K562 (cell line): ENCODE measurements around the gene NBEAL2. TPM values are rescaled to one million over a fixed set of nuclear protein-coding genes. Genes with fewer than 3 reads are reported as not detected.

ENCODE experiments used
- ARID3B ChIP-seq: fragments of 250-450 bp; sonication (Bioruptor Pico); IDR thresholded peaks from 2 replicates; pipeline ENCODE4 v1.4.0; 2020; ENCODE audit warnings: borderline replicate concordance
- CLOCK ChIP-seq: fragments of 250-450 bp; sonication (Bioruptor Pico); IDR thresholded peaks from 2 replicates; pipeline ENCODE4 v1.4.0; 2020; ENCODE audit warnings: mild to moderate bottlenecking, moderate library complexity, borderline replicate concordance
- E4F1 ChIP-seq: fragments of 250-450 bp; sonication (Bioruptor Pico); IDR thresholded peaks from 2 replicates; pipeline ENCODE4 v1.5.0; 2021; ENCODE audit warnings: mild to moderate bottlenecking, borderline replicate concordance
- FOXA3 ChIP-seq, 2 experiments: fragments of 450-650 bp in 1 of 2; sonication (generic) in 1 of 2; formaldehyde crosslinking; IDR thresholded peaks in 1 of 2; conservative IDR thresholded peaks in 1 of 2; 2 replicates each; pipeline versions ENCODE4 v1.4.0 to v1.8.0; 2020 to 2022; ENCODE audit warnings: mild to moderate bottlenecking in 2 of 2, missing genetic modification reagents in 1 of 2
- MAX ChIP-seq: sonication (generic); formaldehyde crosslinking; IDR thresholded peaks from 2 replicates; pipeline ENCODE4 v1.9.0; 2022; ENCODE audit warnings: mild to moderate bottlenecking, missing genetic modification reagents
- MCM5 ChIP-seq: fragments of 450-650 bp; IDR thresholded peaks from 2 replicates; pipeline ENCODE4 v1.6.1; 2016; ENCODE audit warnings: low read depth
- MED1 ChIP-seq: sonication (generic); formaldehyde crosslinking; IDR thresholded peaks from 2 replicates; pipeline ENCODE4 v1.8.1; 2023; ENCODE audit warnings: missing genetic modification reagents, borderline replicate concordance
- MYNN ChIP-seq, 2 experiments: sonication (generic); formaldehyde crosslinking in 1 of 2; IDR thresholded peaks; 2 replicates each; pipeline versions ENCODE4 v1.5.0 to v1.6.1; 2016 to 2020; ENCODE audit warnings: antibody characterized with exemption in 1 of 2, missing genetic modification reagents in 1 of 2
- NCOA4 ChIP-seq: fragments of 450-650 bp; IDR thresholded peaks from 2 replicates; pipeline ENCODE4 v1.6.1; 2018; ENCODE audit warnings: mild to moderate bottlenecking; ENCODE audit not compliant: partially characterized antibody
- NFIX ChIP-seq: fragments of 250-450 bp; sonication (Bioruptor Pico); IDR thresholded peaks from 2 replicates; pipeline ENCODE4 v1.4.0; 2020; ENCODE audit warnings: low read depth, mild to moderate bottlenecking, moderate library complexity
- RAD21 ChIP-seq, 2 experiments: fragments of 250-450 bp in 1 of 2; fragments of 450-650 bp in 1 of 2; sonication (Bioruptor Pico) in 1 of 2; formaldehyde crosslinking in 1 of 2; IDR thresholded peaks in 1 of 2; conservative IDR thresholded peaks in 1 of 2; 2 replicates each; pipeline versions ENCODE4 v1.4.0 to v1.8.0; 2020 to 2022; ENCODE audit warnings: mild to moderate bottlenecking in 2 of 2, moderate library complexity in 1 of 2
- RBM17 ChIP-seq: fragments of 200-400 bp; formaldehyde crosslinking; IDR thresholded peaks from 2 replicates; pipeline ENCODE4 v1.6.1; 2017; ENCODE audit warnings: low read depth, mild to moderate bottlenecking, low read length, borderline replicate concordance
- TBL1XR1 ChIP-seq, 2 experiments: IDR thresholded peaks; 2 replicates each; pipeline ENCODE4 v1.6.1; 2012; ENCODE audit warnings: improper control_type of control experiment in 2 of 2, low read length in 2 of 2, mild to moderate bottlenecking in 1 of 2
- TEAD2 ChIP-seq: fragments of 450-650 bp; IDR thresholded peaks from 2 replicates; pipeline ENCODE4 v1.6.1; 2016; ENCODE audit warnings: missing genetic modification characterization, control low read depth, missing compliant biosample characterization
- ZBTB5 ChIP-seq: fragments of 450-650 bp; IDR thresholded peaks from 2 replicates; pipeline ENCODE4 v1.6.1; 2017; ENCODE audit warnings: antibody characterized with exemption
- ZNF263 ChIP-seq: sonication (generic); formaldehyde crosslinking; IDR thresholded peaks from 2 replicates; pipeline ENCODE4 v1.8.0; 2022; ENCODE audit warnings: mild to moderate bottlenecking, missing genetic modification reagents, borderline replicate concordance
- ZNF384 ChIP-seq: IDR thresholded peaks from 2 replicates; pipeline ENCODE4 v1.6.1; 2012; ENCODE audit warnings: low read depth, low read length, improper control_type of control experiment
- ZNF644 ChIP-seq: fragments of 200-800 bp; sonication (Bioruptor generic); IDR thresholded peaks from 2 replicates; pipeline ENCODE4 v1.6.1; 2016; ENCODE audit warnings: low read depth, missing genetic modification characterization, missing compliant biosample characterization
- polyA plus RNA-seq, 8 experiments: library from polyadenylated mRNA; depleted of rRNA in 4 of 8; stranded (reverse) in 5 of 8; unstranded in 3 of 8; fragments of >200 nt; fragmentation: Nextera tagmentation in 2 of 8; fragmentation: Illumina TruSeq in 1 of 8; extraction: Ambion mirVana in 2 of 8; extraction: Trizol in 1 of 8; gene quantifications; 2 replicates each; pipeline versions ENCODE4 v1.2.1 to v1.2.3, GENCODE V29; 2011 to 2014; ENCODE audit warnings: inconsistent platforms in 1 of 8, missing spikeins in 1 of 8
- total RNA-seq, 7 experiments: library from RNA; depleted of rRNA in 6 of 7; stranded (reverse); fragments of >200 nt in 6 of 7; fragmentation: Illumina TruSeq in 2 of 7; extraction: Trizol in 2 of 7; gene quantifications; 2 replicates each; pipeline versions ENCODE4 v1.2.1 to v1.2.3, GENCODE V29; 2011 to 2021; ENCODE audit warnings: low replicate concordance in 1 of 7

NBEAL2 gene
- total and polyA plus RNA-seq, 9 of the 15 experiments (the other 6 are each of a cell fraction or from before 2014, with no cell fraction given) = 0.06 to 114 (median 29.6) TPM

- no peak for TF ChIP-seq TEAD2 (tag)
- TF ChIP-seq E4F1 = no peak
- TF ChIP-seq MED1 (CRISPR knock-in tag) = no peak
- no peak for TF ChIP-seq MCM5
- no peak for TF ChIP-seq NFIX
- no peak for TF ChIP-seq CLOCK (CRISPR knock-in tag)
- TF ChIP-seq ZNF644 (tag) = no peak
- TF ChIP-seq RAD21 (CRISPR knock-in tag; conservative IDR thresholded peaks at IDR 0.05 in 1 of 2, IDR thresholded peaks at IDR 0.05 in 1 of 2) = peak; percentile 41 to 63
- 0 out of 4 replicates have a peak, but pooled peaks of 1 of the 2 experiments have one; percentile 4 for TF ChIP-seq FOXA3 (CRISPR knock-in tag; conservative IDR thresholded peaks at IDR 0.05 in 1 of 2, IDR thresholded peaks at IDR 0.05 in 1 of 2)
- TF ChIP-seq ZNF384 = no peak
- TF ChIP-seq TBL1XR1 (IDR thresholded peaks at IDR 0.05; ENCODE audit: low read length in 2 of 2) = no peak
- TF ChIP-seq ZBTB5 = no peak
- TF ChIP-seq MAX (CRISPR knock-in tag) = no peak
- no peak for TF ChIP-seq RBM17
- peak; percentile 89; the same call in 1 of the 2 replicates for TF ChIP-seq MYNN (IDR thresholded peaks at IDR 0.05)
- no peak for TF ChIP-seq MYNN (CRISPR knock-in tag; IDR thresholded peaks at IDR 0.05)
- TF ChIP-seq NCOA4 = no peak
- no peak for TF ChIP-seq ZNF263 (CRISPR knock-in tag)
- TF ChIP-seq ARID3B (CRISPR knock-in tag) = 0 out of 2 replicates have a peak, but pooled peaks have one; percentile 75
Measured at GRCh38 chr3:46987319-46987742, 7.9 kb downstream of the NBEAL2 start (continued).
